ENCODE results near the gene SKA1.

Gene SKA1

GRCh38 chr18:50374753-50375391, at the start of gene SKA1:
Gene SKA1, plus strand, starts transcription at chr18:50375046. Its CDS starts 785 bp downstream, at chr18:50375831.
- H3K4me3 ChIP-seq (ENCODE audit: low read depth, low read length), result peak within 1 kb of the TSS; percentile 71
- TF ChIP-seq CTCF (IDR thresholded peaks at IDR 0.05; ENCODE audit: low read depth, low read length, missing control alignments), result no peak
- in situ Hi-C loops (cut with HindIII; ENCODE audit: low sequenced_read_pairs), result no loop called here
- DNase-seq (ENCODE audit: low read depth), result peak; percentile 80

GRCh38 chr18:50327983-50328382, 46.9 kb upstream of the SKA1 start:
- no peak overlapping the region for H3K4me3 ChIP-seq (ENCODE audit: low read depth, low read length)
- no peak for TF ChIP-seq CTCF (IDR thresholded peaks at IDR 0.05; ENCODE audit: low read depth, low read length, missing control alignments)
- DNase-seq (ENCODE audit: low read depth), result no peak
- in situ Hi-C loops (cut with HindIII; ENCODE audit: low sequenced_read_pairs), result no loop called here

GRCh38 chr18:50330176-50330575, 44.7 kb upstream of the SKA1 start:
- no peak for DNase-seq (ENCODE audit: low read depth)

GRCh38 chr18:50331691-50332090, 43.2 kb upstream of the SKA1 start:
- no peak for TF ChIP-seq CTCF (IDR thresholded peaks at IDR 0.05; ENCODE audit: low read depth, low read length, missing control alignments)
- in situ Hi-C loops (cut with HindIII; ENCODE audit: low sequenced_read_pairs), result no loop called here
- DNase-seq (ENCODE audit: low read depth), result no peak
- no peak overlapping the region for H3K4me3 ChIP-seq (ENCODE audit: low read depth, low read length)

More at GRCh38 chr18:50330176-50330575, 44.7 kb upstream of the SKA1 start:
- TF ChIP-seq CTCF (IDR thresholded peaks at IDR 0.05; ENCODE audit: low read depth, low read length, missing control alignments), result no peak
- in situ Hi-C loops (cut with HindIII; ENCODE audit: low sequenced_read_pairs), result no loop called here
- no peak overlapping the region for H3K4me3 ChIP-seq (ENCODE audit: low read depth, low read length)

GRCh38 chr18:50334546-50335152, 40.2 kb upstream of the SKA1 start:
- in situ Hi-C loops (cut with HindIII; ENCODE audit: low sequenced_read_pairs), result no loop called here
- no peak for DNase-seq (ENCODE audit: low read depth)
- H3K4me3 ChIP-seq (ENCODE audit: low read depth, low read length), result no peak overlapping the region
- TF ChIP-seq CTCF (IDR thresholded peaks at IDR 0.05; ENCODE audit: low read depth, low read length, missing control alignments), result no peak

- no peak for DNase-seq (ENCODE audit: low read depth)
- no peak overlapping the region for H3K4me3 ChIP-seq (ENCODE audit: low read depth, low read length)
- in situ Hi-C loops (cut with HindIII; ENCODE audit: low sequenced_read_pairs), result no loop called here
- TF ChIP-seq CTCF (IDR thresholded peaks at IDR 0.05; ENCODE audit: low read depth, low read length, missing control alignments), result no peak
Observed at GRCh38 chr18:50338122-50338521, 36.7 kb upstream of the SKA1 start.
